Activated T-helper 2 cell treated with anti-CD3 and anti-CD28 coated beads, Interferon-gamma antibody, Interleukin-2, Interleukin-4, amounts not matched to agents 10 μg/mL and 5 μg/mL and 100 μg/mL, durations not matched to agents 14 hours and 24 hours and 36 hours (primary cell): Measurements from ENCODE around the gene MATCAP1. TPM values are rescaled to one million over a fixed set of nuclear protein-coding genes. Genes with fewer than 3 reads are reported as not detected.
A peak's percentile ranks its signal among the peaks of the same experiment; 100 is the strongest.

Experiments used
- DNase-seq: peaks from one replicate; pipeline ENCODE4 v3.0.0; 2021; ENCODE audit warnings: low spot score
- H3K27ac Mint-ChIP-seq: one replicate; pipeline ENCODE4 v1.8.0; 2021; ENCODE audit warnings: mixed read lengths
- H3K27me3 Mint-ChIP-seq: one replicate; pipeline ENCODE4 v1.8.0; 2021; ENCODE audit warnings: low read depth, mixed read lengths
- H3K36me3 Mint-ChIP-seq: one replicate; pipeline ENCODE4 v1.8.0; 2021; ENCODE audit warnings: low read depth, mixed read lengths
- H3K4me1 Mint-ChIP-seq: one replicate; pipeline ENCODE4 v1.8.0; 2021; ENCODE audit warnings: low read depth, mixed read lengths
- H3K4me3 Mint-ChIP-seq: one replicate; pipeline ENCODE4 v1.8.0; 2021; ENCODE audit warnings: low read depth, mild to moderate bottlenecking, moderate library complexity, mixed read lengths
- H3K9me3 Mint-ChIP-seq: one replicate; pipeline ENCODE4 v1.8.0; 2021; ENCODE audit warnings: mixed read lengths
- intact Hi-C: fragments of 100-400 bp; cut with micrococcal nuclease; formaldehyde crosslinking; loops from one replicate; pipeline ENCODE4 v1.15.1; 2023
- total RNA-seq: library from RNA; stranded (reverse); gene quantifications from 2 replicates; pipeline ENCODE4 v1.2.3, GENCODE V29; 2022

MATCAP1 gene
- total RNA-seq, 1 donor from 2014 or later: 59.5 TPM

GRCh38 chr16:67184453-67184994, 761 bp upstream of the MATCAP1 start:
- Mint-ChIP-seq H3K4me3 (peak overlapping the region; percentile 70), H3K9me3 (no peaks in the 10 kb centered on the region), H3K36me3 (no peaks in the 10 kb centered on the region), H3K27ac (no peak overlapping the region), H3K4me1 (peaks cover 9% of the 10 kb centered on the region), H3K27me3 (peaks cover 7% of the 10 kb centered on the region)
- intact Hi-C loops: loop anchor here (2.0 to 10.0 kb wide), 6 partner anchors 14 to 238 kb away; partner anchors contain the start of genes FHOD1, NOL3, SLC9A5 and TMEM208
- DNase-seq: no peak

- peaks cover 7% of the 10 kb centered on the region for H3K27me3 Mint-ChIP-seq
- no peak overlapping the region for H3K27ac Mint-ChIP-seq
- H3K4me3 Mint-ChIP-seq: no peak overlapping the region
- no peaks in the 10 kb centered on the region for H3K9me3 Mint-ChIP-seq
- peaks cover 5% of the 10 kb centered on the region for H3K36me3 Mint-ChIP-seq
- intact Hi-C loops: loop anchor here (2.0 to 10.0 kb wide), 4 partner anchors 22 to 168 kb away; partner anchors contain the start of genes FHOD1, SLC9A5 and TMEM208
- no peak for DNase-seq
- peaks cover 16% of the 10 kb centered on the region for H3K4me1 Mint-ChIP-seq
These were observed 508 bp downstream of the MATCAP1 start for GRCh38 chr16:67183284-67183626.

- Mint-ChIP-seq H3K4me1 (peaks cover 21% of the 10 kb centered on the region), H3K9me3 (no peaks in the 10 kb centered on the region), H3K36me3 (peaks cover 10% of the 10 kb centered on the region), H3K27me3 (peaks cover 10% of the 10 kb centered on the region), H3K4me3 (no peak overlapping the region), H3K27ac (no peak overlapping the region)
- no peak for DNase-seq
- intact Hi-C loops: loop anchor here (2.0 to 10.0 kb wide), 4 partner anchors 21 to 167 kb away; partner anchors contain the start of genes FHOD1, SLC9A5 and TMEM208
These were observed 1.5 kb downstream of the MATCAP1 start for GRCh38 chr16:67182288-67182687.

GRCh38 chr16:67181346-67181745, 2.4 kb downstream of the MATCAP1 start:
- Mint-ChIP-seq H3K4me3 (no peak overlapping the region), H3K9me3 (no peaks in the 10 kb centered on the region), H3K27me3 (peaks cover 10% of the 10 kb centered on the region), H3K27ac (no peak overlapping the region), H3K4me1 (peaks cover 24% of the 10 kb centered on the region), H3K36me3 (peaks cover 17% of the 10 kb centered on the region)
- intact Hi-C loops: loop anchor here (5.0 to 10.0 kb wide), 3 partner anchors 46 to 167 kb away; partner anchors contain the start of genes FHOD1, SLC9A5 and TMEM208
- DNase-seq: no peak

- H3K9me3 Mint-ChIP-seq: no peaks in the 10 kb centered on the region
- H3K36me3 Mint-ChIP-seq: peaks cover 27% of the 10 kb centered on the region
- intact Hi-C loops: loop anchor here (5.0 to 10.0 kb wide), 3 partner anchors 47 to 165 kb away; partner anchors contain the start of genes FHOD1, SLC9A5 and TMEM208
- DNase-seq: no peak
- H3K27me3 Mint-ChIP-seq: peaks cover 6% of the 10 kb centered on the region
- H3K4me1 Mint-ChIP-seq: peaks cover 20% of the 10 kb centered on the region
- H3K27ac Mint-ChIP-seq: no peak overlapping the region
- no peak overlapping the region for H3K4me3 Mint-ChIP-seq
These were observed 3.6 kb downstream of the MATCAP1 start for GRCh38 chr16:67180166-67180565.

- intact Hi-C loops: loop anchor here (5.0 to 10.0 kb wide), 3 partner anchors 48 to 165 kb away; partner anchors contain the start of genes FHOD1, SLC9A5 and TMEM208
- no peak for DNase-seq
- Mint-ChIP-seq H3K4me3 (no peak overlapping the region), H3K4me1 (peaks cover 18% of the 10 kb centered on the region), H3K27me3 (peaks cover 4% of the 10 kb centered on the region), H3K9me3 (no peaks in the 10 kb centered on the region), H3K27ac (no peak overlapping the region), H3K36me3 (peaks cover 28% of the 10 kb centered on the region)
These were observed 4.2 kb downstream of the MATCAP1 start for GRCh38 chr16:67179421-67180080.

- H3K36me3 Mint-ChIP-seq: peaks cover 28% of the 10 kb centered on the region
- H3K4me1 Mint-ChIP-seq: peaks cover 28% of the 10 kb centered on the region
- H3K27me3 Mint-ChIP-seq: peaks cover 7% of the 10 kb centered on the region
- intact Hi-C loops: no loop called here
- H3K9me3 Mint-ChIP-seq: no peaks in the 10 kb centered on the region
- peak; percentile 51 for DNase-seq
- H3K27ac Mint-ChIP-seq: peak overlapping the region; percentile 23
- peak overlapping the region; percentile 56 for H3K4me3 Mint-ChIP-seq
These were observed 5.7 kb downstream of the MATCAP1 start for GRCh38 chr16:67177743-67178699.

GRCh38 chr16:67176662-67177061, 7.1 kb downstream of the MATCAP1 start:
- H3K4me1 Mint-ChIP-seq: peaks cover 32% of the 10 kb centered on the region
- no peak overlapping the region for H3K27ac Mint-ChIP-seq
- no peak for DNase-seq
- no peaks in the 10 kb centered on the region for H3K9me3 Mint-ChIP-seq
- H3K36me3 Mint-ChIP-seq: peaks cover 31% of the 10 kb centered on the region
- H3K27me3 Mint-ChIP-seq: peaks cover 8% of the 10 kb centered on the region
- intact Hi-C loops: no loop called here
- H3K4me3 Mint-ChIP-seq: no peak overlapping the region

GRCh38 chr16:67174706-67175231, 9.0 kb downstream of the MATCAP1 start:
- intact Hi-C loops: loop anchor here (2.0 to 5.0 kb wide), 2 partner anchors 14 to 197 kb away; no protein-coding TSS in a partner anchor
- H3K9me3 Mint-ChIP-seq: no peaks in the 10 kb centered on the region
- peaks cover 47% of the 10 kb centered on the region for H3K4me1 Mint-ChIP-seq
- no peak for DNase-seq
- peaks cover 8% of the 10 kb centered on the region for H3K27me3 Mint-ChIP-seq
- H3K27ac Mint-ChIP-seq: no peak overlapping the region
- peaks cover 42% of the 10 kb centered on the region for H3K36me3 Mint-ChIP-seq
- peak overlapping the region; percentile 83 for H3K4me3 Mint-ChIP-seq

GRCh38 chr16:67173808-67174705, 9.7 kb downstream of the MATCAP1 start:
- H3K9me3 Mint-ChIP-seq: no peaks in the 10 kb centered on the region
- peaks cover 8% of the 10 kb centered on the region for H3K27me3 Mint-ChIP-seq
- H3K4me3 Mint-ChIP-seq: peak overlapping the region; percentile 83
- intact Hi-C loops: loop anchor here (2.0 to 5.0 kb wide), 2 partner anchors 13 to 197 kb away; no protein-coding TSS in a partner anchor
- peaks cover 43% of the 10 kb centered on the region for H3K36me3 Mint-ChIP-seq
- H3K27ac Mint-ChIP-seq: peak overlapping the region; percentile 56
- peaks cover 48% of the 10 kb centered on the region for H3K4me1 Mint-ChIP-seq
- peak; percentile 74 for DNase-seq

- H3K4me3 Mint-ChIP-seq: peak overlapping the region; percentile 83
- H3K9me3 Mint-ChIP-seq: no peaks in the 10 kb centered on the region
- DNase-seq: no peak
- peaks cover 39% of the 10 kb centered on the region for H3K36me3 Mint-ChIP-seq
- intact Hi-C loops: loop anchor here (5.0 kb wide), 1 partner anchor 196 kb away; no protein-coding TSS in a partner anchor
- peaks cover 44% of the 10 kb centered on the region for H3K4me1 Mint-ChIP-seq
- peaks cover 10% of the 10 kb centered on the region for H3K27me3 Mint-ChIP-seq
- H3K27ac Mint-ChIP-seq: peak overlapping the region; percentile 56
These were observed 10.4 kb downstream of the MATCAP1 start for GRCh38 chr16:67173323-67173722.
